RWPE2 (cell line): ENCODE results near the gene MRPL22.

Experiments used
- ATAC-seq: fragments of 200-7000 bp; cut with Tn5 transposase; 3 replicates; pipeline ENCODE4 v1.9.1; 2021; ENCODE audit warnings: low read depth
- DNase-seq: peaks from one replicate; pipeline ENCODE4 v3.0.0-alpha.2; 2020; ENCODE audit warnings: low spot score
- H3K27ac ChIP-seq: fragments of 450-650 bp; 2 replicates; pipeline ENCODE4 v1.5.1; 2017; ENCODE audit warnings: mild to moderate bottlenecking; ENCODE audit not compliant: poor library complexity, severe bottlenecking
- H3K27me3 ChIP-seq: fragments of 250-450 bp; sonication (Bioruptor Pico); 2 replicates; pipeline ENCODE4 v1.5.1; 2021; ENCODE audit warnings: mild to moderate bottlenecking, moderate library complexity; ENCODE audit not compliant: insufficient read depth, poor library complexity, severe bottlenecking
- H3K36me3 ChIP-seq: fragments of 250-450 bp; sonication (Bioruptor Pico); 2 replicates; pipeline ENCODE4 v1.5.1; 2020; ENCODE audit warnings: low read depth, mild to moderate bottlenecking, moderate library complexity
- H3K4me1 ChIP-seq: fragments of 250-450 bp; sonication (Bioruptor Pico); 2 replicates; pipeline ENCODE4 v1.5.1; 2021; ENCODE audit warnings: mild to moderate bottlenecking, moderate library complexity; ENCODE audit not compliant: insufficient read depth, poor library complexity, severe bottlenecking
- H3K4me3 ChIP-seq: fragments of 250-450 bp; sonication (Bioruptor Pico); 2 replicates; pipeline ENCODE4 v1.5.1; 2021; ENCODE audit warnings: mild to moderate bottlenecking, moderate library complexity; ENCODE audit not compliant: severe bottlenecking
- H3K9me3 ChIP-seq: fragments of 250-450 bp; sonication (Bioruptor Pico); 2 replicates; pipeline ENCODE4 v1.5.1; 2021; ENCODE audit warnings: mild to moderate bottlenecking, moderate library complexity; ENCODE audit not compliant: severe bottlenecking
- TF ChIP-seq, protein P1 (sequence below): fragments of 450-650 bp; IDR thresholded peaks from one replicate; pipeline ENCODE4 v1.5.1; 2017; ENCODE audit warnings: mild to moderate bottlenecking, moderate library complexity; ENCODE audit not compliant: poor library complexity, severe bottlenecking

The MRPL22 gene

DNA sequence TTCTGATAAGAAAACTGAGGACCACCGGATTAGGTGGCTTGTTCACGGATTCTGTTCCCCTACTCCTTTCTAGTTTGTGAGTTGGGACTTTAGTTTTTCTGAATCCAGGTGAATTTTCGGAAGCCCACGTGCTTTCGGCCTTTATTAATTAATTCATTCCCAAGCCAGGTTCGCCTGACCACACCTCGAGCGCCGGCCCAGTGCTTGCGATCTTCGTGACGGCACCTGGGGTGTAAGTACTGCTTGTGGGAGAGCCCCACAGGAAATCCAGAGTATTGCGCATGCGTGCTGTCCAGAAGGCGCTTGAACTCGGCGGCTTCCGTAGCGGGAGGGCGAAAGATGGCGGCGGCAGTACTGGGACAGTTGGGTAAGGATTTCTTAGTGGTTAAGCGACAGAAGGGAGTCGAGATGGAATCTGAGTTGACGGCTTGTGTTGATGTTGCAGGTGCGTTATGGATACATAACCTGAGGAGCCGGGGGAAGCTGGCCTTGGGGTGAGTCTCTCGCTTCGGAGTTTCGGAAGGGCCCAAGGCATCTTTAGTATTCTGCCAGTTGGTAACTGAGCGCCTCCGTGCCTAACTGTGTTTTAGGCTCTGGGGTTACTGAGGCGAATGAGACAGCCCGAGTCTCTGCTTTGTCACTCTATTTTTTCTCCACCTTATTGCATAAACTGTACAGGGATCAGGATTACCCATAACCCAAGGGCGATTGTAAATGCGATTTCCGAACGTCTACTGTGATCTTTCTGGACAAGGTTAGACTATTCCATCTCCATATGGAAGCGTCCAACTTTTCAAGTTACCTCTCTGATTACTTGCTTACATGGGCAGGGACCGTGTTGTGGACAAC, at the start of gene MRPL22:
MRPL22 (plus strand) TSS at position 302 of the 849 bp plus-strand sequence; CDS start at position 340, 38 bp downstream.
- TF ChIP-seq, protein P1, sequence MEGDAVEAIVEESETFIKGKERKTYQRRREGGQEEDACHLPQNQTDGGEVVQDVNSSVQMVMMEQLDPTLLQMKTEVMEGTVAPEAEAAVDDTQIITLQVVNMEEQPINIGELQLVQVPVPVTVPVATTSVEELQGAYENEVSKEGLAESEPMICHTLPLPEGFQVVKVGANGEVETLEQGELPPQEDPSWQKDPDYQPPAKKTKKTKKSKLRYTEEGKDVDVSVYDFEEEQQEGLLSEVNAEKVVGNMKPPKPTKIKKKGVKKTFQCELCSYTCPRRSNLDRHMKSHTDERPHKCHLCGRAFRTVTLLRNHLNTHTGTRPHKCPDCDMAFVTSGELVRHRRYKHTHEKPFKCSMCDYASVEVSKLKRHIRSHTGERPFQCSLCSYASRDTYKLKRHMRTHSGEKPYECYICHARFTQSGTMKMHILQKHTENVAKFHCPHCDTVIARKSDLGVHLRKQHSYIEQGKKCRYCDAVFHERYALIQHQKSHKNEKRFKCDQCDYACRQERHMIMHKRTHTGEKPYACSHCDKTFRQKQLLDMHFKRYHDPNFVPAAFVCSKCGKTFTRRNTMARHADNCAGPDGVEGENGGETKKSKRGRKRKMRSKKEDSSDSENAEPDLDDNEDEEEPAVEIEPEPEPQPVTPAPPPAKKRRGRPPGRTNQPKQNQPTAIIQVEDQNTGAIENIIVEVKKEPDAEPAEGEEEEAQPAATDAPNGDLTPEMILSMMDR: no peak
- peak; percentile 93 for DNase-seq
- peaks cover 23% of the 10 kb centered on the region for H3K36me3 ChIP-seq
- peak; percentile 54 for ATAC-seq
- H3K4me1 ChIP-seq: peaks cover 18% of the 10 kb centered on the region
- H3K27me3 ChIP-seq: no peaks in the 10 kb centered on the region
- no peaks in the 10 kb centered on the region for H3K9me3 ChIP-seq
- peak within 1 kb of the TSS; percentile 44 for H3K27ac ChIP-seq
- peak within 1 kb of the TSS; percentile 68 for H3K4me3 ChIP-seq

DNA sequence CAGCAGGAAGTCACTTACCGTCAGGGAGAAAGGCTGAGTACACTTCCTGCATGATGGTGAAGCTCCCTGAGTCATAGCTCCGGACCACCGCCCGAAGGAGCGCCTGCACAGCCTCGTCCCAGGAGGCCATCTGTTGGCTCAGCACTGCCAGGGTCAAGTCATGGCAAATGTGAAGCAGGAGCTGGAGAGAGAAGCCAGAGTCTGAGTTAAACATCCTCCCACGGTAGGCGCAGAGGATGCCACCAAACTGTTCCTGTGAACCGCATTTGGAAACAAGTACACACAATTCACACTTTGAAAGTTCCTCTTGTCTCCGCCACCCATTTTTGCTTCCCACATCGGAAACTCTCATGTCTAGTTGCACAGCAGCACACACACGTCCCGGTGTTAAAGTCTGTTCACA, 48.5 kb upstream of the MRPL22 start:
- H3K9me3 ChIP-seq: peaks cover 4% of the 10 kb centered on the region
- TF ChIP-seq, protein P1: no peak
- H3K36me3 ChIP-seq: peaks cover 88% of the 10 kb centered on the region
- H3K4me3 ChIP-seq: no peak overlapping the region
- H3K4me1 ChIP-seq: no peaks in the 10 kb centered on the region
- DNase-seq (no peak), ATAC-seq (0 out of 3 replicates have a peak, but pooled peaks have one; percentile 14)
- H3K27me3 ChIP-seq: no peaks in the 10 kb centered on the region
- H3K27ac ChIP-seq: no peak overlapping the region

DNA sequence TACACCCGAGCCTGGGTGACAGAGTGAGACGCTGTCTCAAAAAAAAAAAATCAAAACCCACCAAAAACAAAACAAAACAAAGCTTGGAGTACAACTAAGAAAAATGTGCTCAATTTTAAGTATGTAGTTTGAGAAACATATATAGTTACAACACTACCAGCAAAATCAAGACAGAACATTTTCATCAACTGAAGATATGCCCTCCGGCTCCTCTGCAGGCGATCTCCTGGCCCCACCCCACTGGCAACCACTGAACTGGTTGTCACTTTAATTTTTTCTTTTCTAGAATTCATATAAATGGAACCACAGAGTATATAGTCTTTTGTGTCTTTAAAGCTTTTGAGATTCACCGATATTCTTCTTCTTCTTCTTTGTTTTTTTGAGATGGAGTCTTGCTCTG, 47.5 kb upstream of the MRPL22 start:
- H3K36me3 ChIP-seq: peaks cover 87% of the 10 kb centered on the region
- H3K4me3 ChIP-seq: no peak overlapping the region
- no peak overlapping the region for H3K27ac ChIP-seq
- H3K9me3 ChIP-seq: peaks cover 4% of the 10 kb centered on the region
- no peak for ATAC-seq
- DNase-seq: no peak
- TF ChIP-seq, protein P1: no peak
- no peaks in the 10 kb centered on the region for H3K4me1 ChIP-seq
- H3K27me3 ChIP-seq: no peaks in the 10 kb centered on the region

DNA sequence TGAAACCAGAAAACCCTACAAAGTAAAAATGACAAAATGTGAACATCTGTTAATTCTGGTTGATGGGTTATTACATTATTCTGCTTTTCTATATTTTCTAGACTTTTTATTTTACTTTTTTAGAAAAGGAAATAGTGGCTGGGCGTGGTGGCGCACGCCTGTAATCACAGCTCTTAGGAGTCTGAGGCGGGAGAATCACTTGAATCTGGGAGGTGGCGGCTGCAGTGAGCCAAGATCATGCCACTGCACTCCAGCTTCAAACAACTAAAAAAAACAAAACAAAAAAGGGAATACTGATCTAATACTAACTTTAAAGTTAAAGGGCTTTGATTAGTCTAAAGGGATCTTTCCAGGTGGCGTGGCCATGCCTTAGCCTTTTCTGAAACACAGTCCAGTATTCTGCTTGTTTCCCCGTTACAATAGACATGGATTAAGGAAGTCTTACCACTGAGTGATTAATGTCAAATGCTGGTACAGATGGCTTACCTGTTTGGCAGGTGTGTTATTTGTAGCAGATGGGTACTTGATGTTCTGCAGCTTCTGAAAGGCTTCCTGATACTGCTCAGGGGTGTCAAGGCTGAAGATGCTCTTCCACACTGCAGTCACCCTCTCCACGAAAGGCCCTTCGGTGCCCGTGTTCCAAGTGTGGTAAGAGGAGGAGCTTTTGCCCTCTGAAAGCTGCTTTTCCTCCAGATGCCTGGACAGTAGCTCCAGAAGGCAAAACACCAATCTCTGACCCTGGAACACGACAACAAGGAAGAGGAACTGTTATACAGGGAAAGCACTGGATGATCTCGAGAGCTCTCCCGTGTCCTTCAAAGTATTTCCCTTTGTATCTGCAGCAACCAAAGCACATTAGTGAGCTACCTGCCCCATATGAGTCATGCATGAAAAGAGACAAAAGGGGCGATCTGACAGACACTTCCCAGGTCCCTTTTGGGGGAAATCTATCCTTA, 45.0 kb upstream of the MRPL22 start:
- no peak for ATAC-seq
- Histone ChIP-seq H3K27ac (no peak overlapping the region), H3K36me3 (peaks cover 88% of the 10 kb centered on the region), H3K4me3 (no peak overlapping the region), H3K27me3 (no peaks in the 10 kb centered on the region), H3K4me1 (no peaks in the 10 kb centered on the region), H3K9me3 (no peaks in the 10 kb centered on the region)
- TF ChIP-seq, protein P1: no peak
- DNase-seq: no peak
